Psoas muscle (tissue), 8 donors: ENCODE measurements around the gene OR4F6. TPM values are rescaled to one million over a fixed set of nuclear protein-coding genes. Genes with fewer than 3 reads are reported as not detected.
"Not testable (repeated sequence)": the region's sequence is repeated elsewhere in the genome, so short reads cannot be mapped to it uniquely, and the experiment has no call there.

ENCODE experiments used
- ATAC-seq, 4 donors: fragments of 200-7000 bp; cut with Tn5 transposase; one replicate each; pipeline ENCODE4 v1.9.1; 2020; ENCODE audit warnings: moderate library complexity in 3 of 4, mild to moderate bottlenecking in 2 of 4
- DNase-seq, 2 donors: peaks; one replicate each; pipeline ENCODE4 v3.0.0-alpha.2; 2020
- H3K27ac ChIP-seq: fragments of 200-600 bp; one replicate; pipeline ENCODE4 v1.8.0; 2022
- H3K27me3 ChIP-seq, 3 donors: fragments of 200-600 bp in 1 of 3; one replicate each; pipeline versions ENCODE4 v1.6.1 to v1.8.0; 2013 to 2022; ENCODE audit warnings: low read length in 2 of 3, mild to moderate bottlenecking in 2 of 3, moderate library complexity in 1 of 3; ENCODE audit not compliant: insufficient read depth in 3 of 3
- H3K36me3 ChIP-seq, 2 donors: fragments of 200-600 bp in 1 of 2; one replicate each; pipeline versions ENCODE4 v1.6.1 to v1.8.0; 2013 to 2022; ENCODE audit warnings: low read depth in 1 of 2, mild to moderate bottlenecking in 1 of 2, moderate library complexity in 1 of 2; ENCODE audit not compliant: insufficient read depth in 1 of 2
- H3K4me1 ChIP-seq: fragments of 200-600 bp; one replicate; pipeline ENCODE4 v1.8.0; 2022
- H3K4me3 ChIP-seq: fragments of 200-600 bp; one replicate; pipeline ENCODE4 v1.8.0; 2022; ENCODE audit warnings: mild to moderate bottlenecking
- H3K9me3 ChIP-seq: fragments of 200-600 bp; one replicate; pipeline ENCODE4 v1.8.0; 2022
- CTCF ChIP-seq: fragments of 200-600 bp; IDR thresholded peaks from one replicate; pipeline ENCODE4 v1.8.0; 2022; ENCODE audit warnings: antibody characterized with exemption
- WGBS, 3 donors: extraction: QIAGEN DNeasy Blood & Tissue Kit; methylation state at CpG; one replicate each; pipeline versions ENCODE4 v1.1.6 to v1.1.7; 2013; 5-methylcytosine and 5-hydroxymethylcytosine counted together
- intact Hi-C, 2 donors: fragments of 100-400 bp; cut with DNase I; formaldehyde crosslinking; loops; one replicate each; pipeline versions ENCODE4 v1.11.0 to v1.14.2; 2022
- long read RNA-seq, 2 donors: library from polyadenylated mRNA; unstranded; transcript quantifications; one replicate each; pipeline ENCODE4 v2.0.0, GENCODE V29; 2021
- polyA plus RNA-seq, 3 donors: library from polyadenylated mRNA; stranded (reverse); fragments of 200-250 nt; gene quantifications; one replicate each; pipeline ENCODE4 v1.2.3, GENCODE V29; 2013
- total RNA-seq, 4 donors: library from RNA; stranded (reverse); fragmentation: NEBNext Ultra II Directional in 2 of 4; extraction: Animal tissue kit (Norgen Biotek cat#: 25700) in 2 of 4; gene quantifications; one replicate each; pipeline versions ENCODE4 v1.2.1 to v1.2.4, GENCODE V29; 2021 to 2023
- donor health status: healthy with polysubstance abuse.
- donor health status: DM: no; HTN: no; CAD: no; lungs with moderate emphysema.
- donor health status: Bipolar disorder and iron deficiency.
- donor health status: healthy.
- donor health status: DM: yes; HTN: yes; CAD: no.
- donor health status: DM: no; HTN: no; CAD: no.
- donor health status: DM: no; HTN: no; CAD: no.
- donor health status: DM: yes; HTN: yes; CAD: no.

OR4F6 gene
- total RNA-seq = not detected
- not detected for polyA plus RNA-seq
- long read RNA-seq, donor 1 = 0 reads
- long read RNA-seq, donor 2 = 0 reads

- DNase-seq (no peak), ATAC-seq (no peak)
- Histone ChIP-seq H3K9me3 (no peaks in the 10 kb centered on the region), H3K27ac (no peak within 1 kb of the TSS), H3K4me1 (no peaks in the 10 kb centered on the region), H3K36me3 (no peaks in the 10 kb centered on the region), H3K27me3 (peaks cover 0 to 4% (median 0%) of the 10 kb centered on the region in 3 donors), H3K4me3 (no peak within 1 kb of the TSS)
- no peak for TF ChIP-seq CTCF
- intact Hi-C loops = no loop called here
- 70 to 76% (median 74%) methylated on average over 2 of the region's 2 CpGs for WGBS, 3 donors
Observed at GRCh38 chr15:101803209-101803608, at the start of gene OR4F6. Gene OR4F6 (plus strand): TSS chr15:101803509. CDS start chr15:101805720, 2,211 bp downstream.

GRCh38 chr15:101764669-101765339 lies 38.5 kb upstream of the OR4F6 start:
- H3K4me1 ChIP-seq, H3K9me3 ChIP-seq, intact Hi-C loops, H3K4me3 ChIP-seq, DNase-seq, H3K27ac ChIP-seq, H3K27me3 ChIP-seq, H3K36me3 ChIP-seq: not testable (repeated sequence)
- ATAC-seq = peak; percentile 70 to 83 (median 72)
- 82 to 90% (median 89%) methylated on average over 21 to 22 of the region's 23 CpGs for WGBS, 3 donors

GRCh38 chr15:101765340-101765671 lies 38.0 kb upstream of the OR4F6 start:
- DNase-seq, H3K36me3 ChIP-seq, H3K4me1 ChIP-seq, H3K27me3 ChIP-seq, H3K4me3 ChIP-seq, H3K27ac ChIP-seq, intact Hi-C loops, H3K9me3 ChIP-seq, ATAC-seq: not testable (repeated sequence)
- WGBS, 3 donors = 93 to 95% (median 94%) methylated on average over 7 of the region's 7 CpGs

GRCh38 chr15:101765772-101766456 lies 37.4 kb upstream of the OR4F6 start:
- TF ChIP-seq CTCF = no peak
- Histone ChIP-seq H3K4me1 (no peaks in the 10 kb centered on the region), H3K9me3 (no peaks in the 10 kb centered on the region), H3K27ac (no peak overlapping the region), H3K4me3 (no peak overlapping the region), H3K36me3 (no peaks in the 10 kb centered on the region), H3K27me3 (peaks cover 0 to 3% (median 0%) of the 10 kb centered on the region in 3 donors)
- DNase-seq = no peak
- intact Hi-C loops = no loop called here
- 85 to 93% (median 91%) methylated on average over 15 of the region's 15 CpGs for WGBS, 3 donors
- no peak for ATAC-seq

GRCh38 chr15:101767083-101767640 lies 36.1 kb upstream of the OR4F6 start:
- H3K9me3 ChIP-seq, H3K27me3 ChIP-seq, H3K27ac ChIP-seq, DNase-seq, ATAC-seq, intact Hi-C loops, H3K4me1 ChIP-seq, H3K4me3 ChIP-seq, H3K36me3 ChIP-seq: not testable (repeated sequence)
- 81 to 93% (median 86%) methylated on average over 5 to 8 of the region's 11 CpGs for WGBS, 3 donors

GRCh38 chr15:101772921-101773320 lies 30.4 kb upstream of the OR4F6 start:
- no peak for ATAC-seq

More at GRCh38 chr15:101772921-101773320, 30.4 kb upstream of the OR4F6 start:
- DNase-seq = no peak
- H3K27ac ChIP-seq = no peak overlapping the region
- H3K27me3 ChIP-seq = no peaks in the 10 kb centered on the region
- H3K9me3 ChIP-seq = no peaks in the 10 kb centered on the region
- H3K4me1 ChIP-seq = no peaks in the 10 kb centered on the region
- intact Hi-C loops = no loop called here
- 86 to 93% (median 88%) methylated on average over 8 of the region's 8 CpGs for WGBS, 3 donors
- no peak for TF ChIP-seq CTCF
- no peak overlapping the region for H3K4me3 ChIP-seq
- H3K36me3 ChIP-seq = no peaks in the 10 kb centered on the region
